Neural cell (in vitro differentiated cells): ENCODE results near the gene HOXA4. TPM values are rescaled to one million over a fixed set of nuclear protein-coding genes. Genes with fewer than 3 reads are reported as not detected.

Source experiments
- H2AFZ ChIP-seq: fragments of 200-600, 300-800 bp; sonication (generic), shearing (Covaris generic); 2 replicates; pipeline ENCODE4 v1.6.0; 2014; ENCODE audit warnings: low read depth, mild to moderate bottlenecking, antibody characterized with exemption, low read length, moderate library complexity
- H3F3A ChIP-seq: fragments of 200-600 bp; shearing (Covaris generic); 2 replicates; pipeline ENCODE4 v1.6.1; 2016; ENCODE audit warnings: mild to moderate bottlenecking, moderate library complexity, mixed read lengths, antibody characterized with exemption, low read length; ENCODE audit not compliant: insufficient read depth, poor library complexity, severe bottlenecking
- H3K27ac ChIP-seq: fragments of 200-600, 300-800 bp; sonication (generic), shearing (Covaris generic); 2 replicates; pipeline ENCODE4 v1.5.1; 2014; ENCODE audit warnings: mild to moderate bottlenecking, low read length, moderate library complexity
- H3K27me3 ChIP-seq: fragments of 300-800, 200-600 bp; sonication (generic), shearing (Covaris generic); 2 replicates; pipeline ENCODE4 v1.6.0; 2014; ENCODE audit warnings: mild to moderate bottlenecking, low read depth, low read length, moderate library complexity; ENCODE audit not compliant: insufficient read depth
- H3K36me3 ChIP-seq: fragments of 300-800, 200-600 bp; sonication (generic), shearing (Covaris generic); 2 replicates; pipeline ENCODE4 v1.5.1; 2014; ENCODE audit warnings: mild to moderate bottlenecking, antibody characterized with exemption, low read length, moderate library complexity; ENCODE audit not compliant: insufficient read depth
- H3K4me2 ChIP-seq: fragments of 300-800, 200-600 bp; sonication (generic), shearing (Covaris generic); 2 replicates; pipeline ENCODE4 v1.6.0; 2014; ENCODE audit warnings: mild to moderate bottlenecking, low read length
- H3K4me3 ChIP-seq: fragments of 300-800, 200-600 bp; sonication (generic), shearing (Covaris generic); 2 replicates; pipeline ENCODE4 v1.5.1; 2014; ENCODE audit warnings: mild to moderate bottlenecking, low read length, moderate library complexity
- H3K79me2 ChIP-seq: fragments of 200-600 bp; shearing (Covaris generic); replicated peaks from 2 replicates; pipeline ENCODE4 v1.6.0; 2014; ENCODE audit warnings: mild to moderate bottlenecking, low read length, moderate library complexity; ENCODE audit not compliant: insufficient read depth
- H3K9ac ChIP-seq: fragments of 300-800, 200-600 bp; sonication (generic), shearing (Covaris generic); 2 replicates; pipeline ENCODE4 v1.6.1; 2016; ENCODE audit warnings: mild to moderate bottlenecking, low read length, mixed read lengths
- H3K9me2 ChIP-seq: fragments of 200-600 bp; shearing (Covaris generic); 2 replicates; pipeline ENCODE4 v1.6.1; 2016; ENCODE audit warnings: mild to moderate bottlenecking, low read length, mixed read lengths; ENCODE audit not compliant: insufficient read depth
- H3K9me3 ChIP-seq: fragments of 200-600, 300-800 bp; sonication (generic), shearing (Covaris generic); 2 replicates; pipeline ENCODE4 v1.6.1; 2016; ENCODE audit warnings: mild to moderate bottlenecking, mixed run types, low read length, moderate library complexity, mixed read lengths
- H4K20me1 ChIP-seq: fragments of 200-600 bp; shearing (Covaris generic); 2 replicates; pipeline ENCODE4 v1.6.1; 2016; ENCODE audit warnings: mild to moderate bottlenecking, mixed run types; ENCODE audit not compliant: insufficient read depth
- CTCF ChIP-seq: fragments of 450-650 bp; IDR thresholded peaks from 2 replicates; pipeline ENCODE4 v1.5.1; 2014; ENCODE audit warnings: antibody characterized with exemption, mild to moderate bottlenecking, moderate library complexity; ENCODE audit not compliant: poor library complexity, severe bottlenecking
- EP300 ChIP-seq: fragments of 450-650 bp; conservative IDR thresholded peaks from 2 replicates; pipeline ENCODE4 v1.6.1; 2014; ENCODE audit warnings: antibody characterized with exemption, mild to moderate bottlenecking, moderate library complexity; ENCODE audit not compliant: poor library complexity, severe bottlenecking
- EZH2 ChIP-seq: fragments of 200-600, 300-800 bp; shearing (Covaris generic), sonication (generic); IDR thresholded peaks from 2 replicates; pipeline ENCODE4 v1.6.1; 2014; ENCODE audit warnings: antibody characterized with exemption, low read length, borderline replicate concordance, mild to moderate bottlenecking; ENCODE audit not compliant: insufficient read depth, poor library complexity, severe bottlenecking
- MXI1 ChIP-seq: fragments of 450-650 bp; conservative IDR thresholded peaks from 2 replicates; pipeline ENCODE4 v1.6.1; 2014; ENCODE audit warnings: antibody characterized with exemption, mild to moderate bottlenecking; ENCODE audit not compliant: poor library complexity, severe bottlenecking
- POLR2AphosphoS5 ChIP-seq: IDR thresholded peaks from 2 replicates; pipeline ENCODE4 v1.6.1; 2012
- RAD21 ChIP-seq: fragments of 450-650 bp; conservative IDR thresholded peaks from 2 replicates; pipeline ENCODE4 v1.6.1; 2014; ENCODE audit warnings: antibody characterized with exemption, mild to moderate bottlenecking, moderate library complexity
- SMC3 ChIP-seq: fragments of 450-650 bp; conservative IDR thresholded peaks from 2 replicates; pipeline ENCODE4 v1.6.1; 2014; ENCODE audit warnings: antibody characterized with exemption, mild to moderate bottlenecking, moderate library complexity; ENCODE audit not compliant: poor library complexity
- TAF1 ChIP-seq: IDR thresholded peaks from 2 replicates; pipeline ENCODE4 v1.6.1; 2012; ENCODE audit warnings: low read depth
- polyA plus RNA-seq: library from polyadenylated mRNA; depleted of rRNA; stranded (reverse); fragments of >200 nt; gene quantifications from 2 replicates; pipeline ENCODE4 v1.2.3, GENCODE V29; 2014
- TF ChIP-seq, protein P1 (sequence below): IDR thresholded peaks from 2 replicates; pipeline ENCODE4 v1.6.1; 2012; ENCODE audit warnings: borderline replicate concordance

The HOXA4 gene
- polyA plus RNA-seq, 1 donor from 2014 or later: not detected

GRCh38 chr7:27109466-27110185 lies 20.9 kb downstream of the HOXA4 start:
- Histone ChIP-seq H3K9me3 (no peaks in the 10 kb centered on the region), H3F3A (no peaks in the 10 kb centered on the region), H3K27me3 (peaks cover 97% of the 10 kb centered on the region), H4K20me1 (no peaks in the 10 kb centered on the region), H2AFZ (no peak overlapping the region), H3K4me2 (no peak overlapping the region), H3K9me2 (no peaks in the 10 kb centered on the region), H3K4me3 (no peak overlapping the region), H3K36me3 (no peaks in the 10 kb centered on the region), H3K27ac (no peak overlapping the region), H3K79me2 (no peaks in the 10 kb centered on the region), H3K9ac (no peak overlapping the region)
- TF ChIP-seq POLR2AphosphoS5 (no peak), RAD21 (no peak), SMC3 (no peak), EP300 (no peak), EZH2 (no peak), CTCF (no peak), TAF1 (no peak), MXI1 (no peak)
- TF ChIP-seq, protein P1, sequence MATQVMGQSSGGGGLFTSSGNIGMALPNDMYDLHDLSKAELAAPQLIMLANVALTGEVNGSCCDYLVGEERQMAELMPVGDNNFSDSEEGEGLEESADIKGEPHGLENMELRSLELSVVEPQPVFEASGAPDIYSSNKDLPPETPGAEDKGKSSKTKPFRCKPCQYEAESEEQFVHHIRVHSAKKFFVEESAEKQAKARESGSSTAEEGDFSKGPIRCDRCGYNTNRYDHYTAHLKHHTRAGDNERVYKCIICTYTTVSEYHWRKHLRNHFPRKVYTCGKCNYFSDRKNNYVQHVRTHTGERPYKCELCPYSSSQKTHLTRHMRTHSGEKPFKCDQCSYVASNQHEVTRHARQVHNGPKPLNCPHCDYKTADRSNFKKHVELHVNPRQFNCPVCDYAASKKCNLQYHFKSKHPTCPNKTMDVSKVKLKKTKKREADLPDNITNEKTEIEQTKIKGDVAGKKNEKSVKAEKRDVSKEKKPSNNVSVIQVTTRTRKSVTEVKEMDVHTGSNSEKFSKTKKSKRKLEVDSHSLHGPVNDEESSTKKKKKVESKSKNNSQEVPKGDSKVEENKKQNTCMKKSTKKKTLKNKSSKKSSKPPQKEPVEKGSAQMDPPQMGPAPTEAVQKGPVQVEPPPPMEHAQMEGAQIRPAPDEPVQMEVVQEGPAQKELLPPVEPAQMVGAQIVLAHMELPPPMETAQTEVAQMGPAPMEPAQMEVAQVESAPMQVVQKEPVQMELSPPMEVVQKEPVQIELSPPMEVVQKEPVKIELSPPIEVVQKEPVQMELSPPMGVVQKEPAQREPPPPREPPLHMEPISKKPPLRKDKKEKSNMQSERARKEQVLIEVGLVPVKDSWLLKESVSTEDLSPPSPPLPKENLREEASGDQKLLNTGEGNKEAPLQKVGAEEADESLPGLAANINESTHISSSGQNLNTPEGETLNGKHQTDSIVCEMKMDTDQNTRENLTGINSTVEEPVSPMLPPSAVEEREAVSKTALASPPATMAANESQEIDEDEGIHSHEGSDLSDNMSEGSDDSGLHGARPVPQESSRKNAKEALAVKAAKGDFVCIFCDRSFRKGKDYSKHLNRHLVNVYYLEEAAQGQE: no peak

- no peaks in the 10 kb centered on the region for H4K20me1 ChIP-seq
- no peaks in the 10 kb centered on the region for H3F3A ChIP-seq
- H3K4me3 ChIP-seq: no peak overlapping the region
- H3K27me3 ChIP-seq: peaks cover 100% of the 10 kb centered on the region
- no peaks in the 10 kb centered on the region for H3K36me3 ChIP-seq
- no peak for TF ChIP-seq POLR2AphosphoS5
- TF ChIP-seq EZH2: peak; percentile 72
- TF ChIP-seq RAD21: no peak
- no peak for TF ChIP-seq SMC3
- no peak for TF ChIP-seq TAF1
- no peak for TF ChIP-seq EP300
- no peak overlapping the region for H3K9ac ChIP-seq
- H3K79me2 ChIP-seq: no peaks in the 10 kb centered on the region
- no peaks in the 10 kb centered on the region for H3K9me2 ChIP-seq
- H3K9me3 ChIP-seq: no peaks in the 10 kb centered on the region
- no peak overlapping the region for H2AFZ ChIP-seq
- no peak overlapping the region for H3K4me2 ChIP-seq
- H3K27ac ChIP-seq: no peak overlapping the region
Measured at GRCh38 chr7:27108390-27109127, 22.0 kb downstream of the HOXA4 start.
